IMR-90 (cell line): Measurements from ENCODE around the gene DYRK1A. TPM values are rescaled to one million over a fixed set of nuclear protein-coding genes. Genes with fewer than 3 reads are reported as not detected.

Source experiments
- ATAC-seq: fragments of 200-7000 bp; cut with Tn5 transposase; 2 replicates; pipeline ENCODE4 v1.9.1; 2020; ENCODE audit warnings: low read depth, mild to moderate bottlenecking, moderate library complexity
- BruUV-seq: library from RNA; stranded (reverse); fragments of 400-500 nt; replicated peaks from 2 replicates; lab custom pipeline; 2021; lab: Mats Ljungman, UMichigan
- CTCF ChIA-PET: fragments of 300-600 bp; formaldehyde crosslinking; extraction: SDS; loops from one replicate; lab custom pipeline; 2021; ENCODE audit warnings: antibody characterized with exemption; lab: Yijun Ruan, JAX
- POLR2A ChIA-PET: fragments of 300-600 bp; sonication (Branson Sonifier 250); formaldehyde crosslinking; loops from one replicate; lab custom pipeline; 2022; ENCODE audit warnings: antibody characterized with exemption; ENCODE audit not compliant: unreplicated experiment; lab: Charles Lee
- DNase-seq: peaks from one replicate; pipeline ENCODE4 v3.0.0; 2013
- H2AFZ ChIP-seq: replicated peaks from 2 replicates; pipeline ENCODE3; 2013; ENCODE audit warnings: low read length, mild to moderate bottlenecking; ENCODE audit not compliant: poor library complexity
- H2AK5ac ChIP-seq: 2 replicates; pipeline ENCODE4 v1.6.1; 2013; ENCODE audit warnings: low read depth, low read length, inconsistent platforms
- H2AK9ac ChIP-seq: replicated peaks from 2 replicates; pipeline ENCODE3; 2013; ENCODE audit warnings: mild to moderate bottlenecking, low read depth, low read length, moderate library complexity; ENCODE audit not compliant: poor library complexity
- H2BK120ac ChIP-seq: 2 replicates; pipeline ENCODE4 v1.6.1; 2013; ENCODE audit warnings: low read depth, low read length, inconsistent platforms
- H2BK15ac ChIP-seq: 3 replicates; pipeline ENCODE4 v1.6.1; 2013; ENCODE audit warnings: low read depth, low read length, inconsistent platforms
- H2BK20ac ChIP-seq: 2 replicates; pipeline ENCODE4 v1.6.1; 2013; ENCODE audit warnings: low read depth, mild to moderate bottlenecking, inconsistent platforms, low read length, moderate library complexity
- H2BK5ac ChIP-seq: 2 replicates; pipeline ENCODE4 v1.6.1; 2013; ENCODE audit warnings: mild to moderate bottlenecking, low read depth, low read length, inconsistent platforms; ENCODE audit not compliant: poor library complexity, severe bottlenecking
- H3K14ac ChIP-seq: replicated peaks from 2 replicates; pipeline ENCODE4 v1.6.1; 2013; ENCODE audit warnings: low read depth, low read length, inconsistent platforms
- H3K18ac ChIP-seq: 2 replicates; pipeline ENCODE4 v1.6.1; 2013; ENCODE audit warnings: low read depth, low read length, control low read depth
- H3K23ac ChIP-seq: 2 replicates; pipeline ENCODE4 v1.6.1; 2013; ENCODE audit warnings: low read depth, low read length, inconsistent platforms
- H3K27ac ChIP-seq: 2 replicates; pipeline ENCODE4 v1.5.1; 2013; ENCODE audit warnings: mild to moderate bottlenecking, control low read depth, low read length; ENCODE audit not compliant: insufficient read depth
- H3K27me3 ChIP-seq: 2 replicates; pipeline ENCODE4 v1.6.1; 2013; ENCODE audit warnings: low read length; ENCODE audit not compliant: control insufficient read depth, insufficient read depth
- H3K36me3 ChIP-seq: 2 replicates; pipeline ENCODE4 v1.6.1; 2013; ENCODE audit warnings: low read length, mixed read lengths; ENCODE audit not compliant: control insufficient read depth, insufficient read depth
- H3K4ac ChIP-seq: 2 replicates; pipeline ENCODE4 v1.6.1; 2013; ENCODE audit warnings: low read depth, low read length, inconsistent platforms
- H3K4me1 ChIP-seq: 2 replicates; pipeline ENCODE4 v1.6.1; 2013; ENCODE audit warnings: low read length, mixed read lengths; ENCODE audit not compliant: control insufficient read depth, insufficient read depth
- H3K4me2 ChIP-seq: 2 replicates; pipeline ENCODE4 v1.6.1; 2013; ENCODE audit warnings: low read depth, mild to moderate bottlenecking, control low read depth, low read length, moderate library complexity
- H3K4me3 ChIP-seq: 2 replicates; pipeline ENCODE4 v1.5.1; 2013; ENCODE audit warnings: low read depth, mild to moderate bottlenecking, control low read depth, low read length, moderate library complexity; ENCODE audit not compliant: insufficient read depth
- H3K56ac ChIP-seq: 2 replicates; pipeline ENCODE4 v1.6.1; 2013; ENCODE audit warnings: low read length, inconsistent platforms; ENCODE audit not compliant: insufficient read depth; ENCODE audit errors: extremely low read depth
- H3K79me1 ChIP-seq, 2 experiments: 2 replicates each; pipeline ENCODE4 v1.6.1; 2013; ENCODE audit warnings: low read length in 2 of 2, inconsistent platforms in 1 of 2, low read depth in 1 of 2
- H3K9ac ChIP-seq: 2 replicates; pipeline ENCODE4 v1.6.1; 2013; ENCODE audit warnings: low read depth, low read length, control low read depth
- H3K9me1 ChIP-seq: 2 replicates; pipeline ENCODE4 v1.6.1; 2013; ENCODE audit warnings: low read length, inconsistent platforms; ENCODE audit not compliant: insufficient read depth
- H3K9me3 ChIP-seq: 2 replicates; pipeline ENCODE4 v1.6.1; 2013; ENCODE audit warnings: low read length; ENCODE audit not compliant: control insufficient read depth, insufficient read depth
- H4K20me1 ChIP-seq: 2 replicates; pipeline ENCODE4 v1.6.1; 2013; ENCODE audit warnings: low read length, inconsistent platforms; ENCODE audit not compliant: insufficient read depth
- H4K5ac ChIP-seq: 2 replicates; pipeline ENCODE4 v1.6.1; 2013; ENCODE audit warnings: mild to moderate bottlenecking, low read depth, low read length, control low read depth
- H4K8ac ChIP-seq, 2 experiments: 2 replicates each; pipeline ENCODE4 v1.6.1; 2013; ENCODE audit warnings: low read depth in 2 of 2, low read length in 2 of 2, control low read depth in 1 of 2, inconsistent platforms in 1 of 2
- H4K91ac ChIP-seq: 2 replicates; pipeline ENCODE4 v1.6.1; 2013; ENCODE audit warnings: low read depth, low read length, inconsistent platforms; ENCODE audit not compliant: insufficient read depth
- BHLHE40 ChIP-seq: fragments of 150-350 bp; IDR thresholded peaks from 2 replicates; pipeline ENCODE4 v1.6.1; 2016; ENCODE audit warnings: mild to moderate bottlenecking, low read depth, low read length
- CHD1 ChIP-seq: IDR thresholded peaks from 2 replicates; pipeline ENCODE4 v1.6.1; 2012; ENCODE audit warnings: low read depth, low read length, improper control_type of control experiment
- FOS ChIP-seq: fragments of 150-350 bp; IDR thresholded peaks from 2 replicates; pipeline ENCODE4 v1.6.1; 2016; ENCODE audit warnings: low read depth, low read length
- MAFK ChIP-seq: IDR thresholded peaks from 2 replicates; pipeline ENCODE4 v1.6.1; 2012; ENCODE audit warnings: low read depth, low read length, improper control_type of control experiment
- MXI1 ChIP-seq: IDR thresholded peaks from 2 replicates; pipeline ENCODE4 v1.6.1; 2012; ENCODE audit warnings: low read depth, mild to moderate bottlenecking, low read length, moderate library complexity, borderline replicate concordance
- RAD21 ChIP-seq: IDR thresholded peaks from 2 replicates; pipeline ENCODE4 v1.6.1; 2012; ENCODE audit warnings: low read length, improper control_type of control experiment
- RCOR1 ChIP-seq: IDR thresholded peaks from 2 replicates; pipeline ENCODE4 v1.6.1; 2012; ENCODE audit warnings: mild to moderate bottlenecking, low read length, improper control_type of control experiment; ENCODE audit not compliant: insufficient replicate concordance
- RFX5 ChIP-seq: IDR thresholded peaks from 2 replicates; pipeline ENCODE4 v1.8.0; 2012; ENCODE audit warnings: low read depth, mild to moderate bottlenecking, low read length, moderate library complexity
- SMC3 ChIP-seq: fragments of 150-350 bp; IDR thresholded peaks from 2 replicates; pipeline ENCODE4 v1.6.1; 2016; ENCODE audit warnings: low read depth, mild to moderate bottlenecking, antibody characterized with exemption, low read length, moderate library complexity
- WGBS, 2 experiments: methylation state at CpG; one replicate each; pipeline versions ENCODE4 v1.1.5 to v1.1.7; 2013; ENCODE audit warnings: missing lambda C conversion rate in 2 of 2; ENCODE audit not compliant: insufficient read length in 1 of 2; ENCODE audit errors: extremely low coverage in 2 of 2; 5-methylcytosine and 5-hydroxymethylcytosine counted together
- dilution Hi-C: fragments of 300-500 bp; cut with HindIII; formaldehyde crosslinking; loops from one replicate; pipeline ENCODE4 v1.14.3; 2018; ENCODE audit warnings: low sequenced_read_pairs; ENCODE audit not compliant: unreplicated experiment
- in situ Hi-C: fragments of 300-500 bp; cut with MboI; formaldehyde crosslinking; loops from 3 replicates; pipeline ENCODE4 v1.14.3; 2019; ENCODE audit warnings: low sequenced_read_pairs, inconsistent platforms, mixed read lengths
- intact Hi-C: fragments of 100-400 bp; cut with micrococcal nuclease; formaldehyde crosslinking; loops from 2 replicates; pipeline ENCODE4 v1.10.0; 2022
- polyA plus RNA-seq, 3 experiments: library from polyadenylated mRNA; depleted of rRNA; stranded (reverse); fragments of >200 nt; gene quantifications; 2 replicates each; pipeline ENCODE4 v1.2.3, GENCODE V29; 2012; ENCODE audit warnings: low replicate concordance in 1 of 3
- total RNA-seq: library from RNA; depleted of rRNA; stranded (reverse); fragments of >200 nt; gene quantifications from 2 replicates; pipeline ENCODE4 v1.2.3, GENCODE V29; 2012
- TF ChIP-seq, protein P1 (sequence below): fragments of 150-350 bp; IDR thresholded peaks from 2 replicates; pipeline ENCODE4 v1.6.1; 2017; ENCODE audit warnings: mild to moderate bottlenecking, antibody characterized with exemption, low read length, low read depth
- TF ChIP-seq, protein P2 (sequence below): fragments of 150-350 bp; IDR thresholded peaks from 2 replicates; pipeline ENCODE4 v1.6.1; 2016; ENCODE audit warnings: low read depth, mild to moderate bottlenecking, low read length, moderate library complexity, borderline replicate concordance

Gene DYRK1A
- total and polyA plus RNA-seq, 2 of the 4 experiments (the other 2 are of a cell fraction), result 18.6 to 50.5 TPM

DNA sequence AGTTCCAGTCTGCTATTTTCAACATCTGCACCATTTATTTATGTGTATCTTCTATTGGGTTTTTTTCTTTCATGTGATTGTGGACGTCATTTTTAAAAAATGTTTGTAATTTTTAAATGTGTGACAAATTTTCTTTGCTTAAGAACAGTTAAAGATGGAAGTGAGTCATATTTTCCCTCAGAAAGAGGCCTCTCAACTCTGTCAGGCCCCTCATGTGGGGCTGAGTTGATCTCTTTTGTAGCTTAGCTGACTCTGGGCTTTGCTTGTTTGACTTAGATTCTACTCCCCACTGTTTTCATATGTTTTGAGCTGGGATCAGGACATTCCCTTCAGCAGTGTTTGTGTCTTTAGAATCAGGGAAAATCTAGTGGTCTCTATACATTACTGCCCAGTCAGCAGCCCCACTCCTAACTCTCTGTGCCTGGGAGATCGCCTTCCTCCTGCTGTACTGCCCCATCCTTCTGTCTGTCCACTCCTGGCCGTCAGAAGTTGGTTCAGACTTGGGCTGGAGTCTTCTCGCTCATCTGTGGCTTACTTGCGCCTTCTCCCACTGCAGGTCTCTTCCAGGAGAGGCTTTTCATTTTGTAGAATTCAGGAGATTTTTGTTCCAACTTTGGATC lies 137.4 kb downstream of the DYRK1A start:
- Histone ChIP-seq H2BK15ac (no peak overlapping the region; the same call in 2 of the 3 replicates), H3K4me2 (peak overlapping the region; percentile 14; the same call in 1 of the 2 replicates), H2BK20ac (peak overlapping the region; percentile 67; the same call in 1 of the 2 replicates), H3K56ac (peak overlapping the region; percentile 37; the same call in 1 of the 2 replicates), H2BK5ac (peak overlapping the region; percentile 83), H3K9me1 (peaks cover 20% of the 10 kb centered on the region), H4K8ac (peak overlapping the region in 1 of 2 experiments; percentile 69; a peak in 1 of 4 replicates), H2AFZ (peak overlapping the region; percentile 18), H3K9me3 (no peaks in the 10 kb centered on the region), H3K27me3 (no peaks in the 10 kb centered on the region), H4K5ac (peak overlapping the region; percentile 49; the same call in 1 of the 2 replicates), H2BK120ac (peak overlapping the region; percentile 69; the same call in 1 of the 2 replicates), H3K36me3 (peaks cover 33% of the 10 kb centered on the region), H2AK9ac (peak overlapping the region; percentile 82), H3K23ac (peak overlapping the region; percentile 52; the same call in 1 of the 2 replicates), H3K9ac (no peak overlapping the region), H3K14ac (peak overlapping the region; percentile 75), H3K4me3 (no peak overlapping the region), H3K4ac (peak overlapping the region; percentile 54), H4K91ac (no peak overlapping the region; the same call in 1 of the 2 replicates), H4K20me1 (peaks cover 8% of the 10 kb centered on the region; the same call in 1 of the 2 replicates), H3K18ac (peak overlapping the region; percentile 66; the same call in 1 of the 2 replicates), H2AK5ac (peak overlapping the region; percentile 70), H3K27ac (peak overlapping the region; percentile 73), H3K4me1 (peaks cover 3% of the 10 kb centered on the region), H3K79me1 (peaks cover 40 to 65% of the 10 kb centered on the region in 2 experiments)
- WGBS, 2 experiments, result 80% methylated on average over 1 of the region's 5 CpGs; no CpG with 5 or more reads in 1 of the 2 experiments
- TF ChIP-seq CHD1 (no peak), RAD21 (no peak), SMC3 (no peak), FOS (peak; percentile 67; the same call in 1 of the 2 replicates), MAFK (peak; percentile 42; the same call in 1 of the 2 replicates), BHLHE40 (no peak), MXI1 (no peak), RCOR1 (no peak), RFX5 (no peak)
- TF ChIP-seq, protein P1, sequence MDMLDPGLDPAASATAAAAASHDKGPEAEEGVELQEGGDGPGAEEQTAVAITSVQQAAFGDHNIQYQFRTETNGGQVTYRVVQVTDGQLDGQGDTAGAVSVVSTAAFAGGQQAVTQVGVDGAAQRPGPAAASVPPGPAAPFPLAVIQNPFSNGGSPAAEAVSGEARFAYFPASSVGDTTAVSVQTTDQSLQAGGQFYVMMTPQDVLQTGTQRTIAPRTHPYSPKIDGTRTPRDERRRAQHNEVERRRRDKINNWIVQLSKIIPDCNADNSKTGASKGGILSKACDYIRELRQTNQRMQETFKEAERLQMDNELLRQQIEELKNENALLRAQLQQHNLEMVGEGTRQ, result no peak
- TF ChIP-seq, protein P2, sequence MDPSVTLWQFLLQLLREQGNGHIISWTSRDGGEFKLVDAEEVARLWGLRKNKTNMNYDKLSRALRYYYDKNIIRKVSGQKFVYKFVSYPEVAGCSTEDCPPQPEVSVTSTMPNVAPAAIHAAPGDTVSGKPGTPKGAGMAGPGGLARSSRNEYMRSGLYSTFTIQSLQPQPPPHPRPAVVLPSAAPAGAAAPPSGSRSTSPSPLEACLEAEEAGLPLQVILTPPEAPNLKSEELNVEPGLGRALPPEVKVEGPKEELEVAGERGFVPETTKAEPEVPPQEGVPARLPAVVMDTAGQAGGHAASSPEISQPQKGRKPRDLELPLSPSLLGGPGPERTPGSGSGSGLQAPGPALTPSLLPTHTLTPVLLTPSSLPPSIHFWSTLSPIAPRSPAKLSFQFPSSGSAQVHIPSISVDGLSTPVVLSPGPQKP, result no peak
- BruUV-seq, result no TSS peak
- ATAC-seq, result peak; percentile 87
- POLR2A ChIA-PET, result no interaction called here
- peak; percentile 87 for DNase-seq
- intact Hi-C loops, result no loop called here
- dilution Hi-C loops, result no loop called here
- in situ Hi-C loops, result no loop called here
- CTCF ChIA-PET, result no interaction called here
